Subcutaneous abdominal adipose tissue (tissue), 5 donors: ENCODE measurements around the gene FAM120A.

Experiments
- H3K27ac ChIP-seq: one replicate; pipeline ENCODE4 v1.7.0; 2013; ENCODE audit warnings: low read depth, mild to moderate bottlenecking, inconsistent platforms, low read length, moderate library complexity
- H3K27me3 ChIP-seq, 5 donors: one replicate each; pipeline ENCODE4 v1.7.0; 2013; ENCODE audit warnings: low read length in 5 of 5, inconsistent platforms in 1 of 5; ENCODE audit not compliant: control insufficient read depth in 5 of 5, insufficient read depth in 4 of 5
- H3K36me3 ChIP-seq, 5 donors: one replicate each; pipeline ENCODE4 v1.7.0; 2013; ENCODE audit warnings: low read length in 5 of 5; ENCODE audit not compliant: control insufficient read depth in 5 of 5, insufficient read depth in 5 of 5
- H3K4me1 ChIP-seq, 5 donors: one replicate each; pipeline ENCODE4 v1.7.0; 2013; ENCODE audit warnings: low read length in 5 of 5, mild to moderate bottlenecking in 3 of 5, moderate library complexity in 1 of 5; ENCODE audit not compliant: control insufficient read depth in 5 of 5, insufficient read depth in 5 of 5
- H3K4me3 ChIP-seq, 5 donors: one replicate each; pipeline ENCODE4 v1.7.0; 2013; ENCODE audit warnings: low read length in 5 of 5, low read depth in 1 of 5
- H3K9ac ChIP-seq, 5 donors: one replicate each; pipeline ENCODE4 v1.7.0; 2013; ENCODE audit warnings: low read length in 5 of 5, mild to moderate bottlenecking in 4 of 5, moderate library complexity in 3 of 5
- H3K9me3 ChIP-seq, 5 donors: one replicate each; pipeline ENCODE4 v1.7.0; 2013; ENCODE audit warnings: low read length in 5 of 5; ENCODE audit not compliant: control insufficient read depth in 5 of 5
- donor health status: healthy.
- donor health status: healthy.
- donor health status: healthy.
- donor health status: healthy.
- donor health status: healthy.

FAM120A gene

DNA sequence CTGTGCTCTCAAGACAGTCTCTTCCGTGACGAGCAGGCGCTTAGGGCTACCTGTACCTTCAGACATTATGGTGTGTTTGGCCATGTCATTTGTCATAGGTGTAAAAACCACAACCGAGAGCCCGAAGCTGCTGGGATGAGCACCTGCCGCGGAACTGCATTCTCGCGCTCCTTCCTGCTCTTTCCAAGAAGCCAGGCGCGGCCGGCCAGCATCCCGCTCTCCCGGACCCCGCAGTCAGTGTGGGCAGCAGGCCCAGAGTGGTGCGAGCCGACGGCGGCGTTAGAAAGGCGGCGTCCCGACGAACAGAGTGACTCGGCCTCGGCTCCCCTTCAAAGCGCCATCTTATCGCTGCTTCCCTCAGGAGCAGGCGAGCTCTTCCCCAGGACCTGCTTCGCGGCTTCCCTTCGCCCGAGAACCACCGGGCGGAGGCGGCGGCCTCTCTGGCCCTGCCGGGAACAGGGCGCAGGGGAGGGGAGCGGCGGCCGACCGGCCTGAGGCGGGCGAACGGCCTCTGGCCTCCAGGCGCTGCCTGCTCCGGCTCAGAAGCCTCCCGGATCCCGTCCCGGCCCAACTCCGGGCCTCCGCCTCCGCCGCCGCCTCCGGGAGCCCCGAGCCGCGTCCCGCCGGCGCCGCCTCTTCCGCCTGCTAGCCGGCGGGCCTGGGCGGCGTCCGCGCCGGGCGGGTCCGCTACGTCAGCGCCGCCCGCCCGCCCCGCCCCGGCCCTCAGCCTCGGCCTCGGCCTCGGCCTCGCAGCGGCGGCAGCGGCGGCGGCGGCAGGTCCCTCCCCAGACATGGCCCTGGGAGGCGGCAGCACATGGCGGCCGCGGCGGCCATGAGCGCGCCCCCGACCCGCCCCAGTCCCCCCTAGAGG lies at the start of gene FAM120A:
Gene FAM120A, plus strand, starts transcription at position 741 of the 871 bp plus-strand sequence. CDS start 231 bp downstream, outside the sequence.
- H3K36me3 ChIP-seq = peaks cover 17 to 21% (median 21%) of the 10 kb centered on the region in 5 donors
- H3K9me3 ChIP-seq = no peaks in the 10 kb centered on the region
- H3K27ac ChIP-seq = peak within 1 kb of the TSS; percentile 96
- no peaks in the 10 kb centered on the region for H3K27me3 ChIP-seq
- peak within 1 kb of the TSS; percentile 89 to 96 (median 95) for H3K4me3 ChIP-seq
- H3K9ac ChIP-seq = peak within 1 kb of the TSS; percentile 94 to 98 (median 95)
- H3K4me1 ChIP-seq = peaks cover 3 to 41% (median 38%) of the 10 kb centered on the region in 5 donors

DNA sequence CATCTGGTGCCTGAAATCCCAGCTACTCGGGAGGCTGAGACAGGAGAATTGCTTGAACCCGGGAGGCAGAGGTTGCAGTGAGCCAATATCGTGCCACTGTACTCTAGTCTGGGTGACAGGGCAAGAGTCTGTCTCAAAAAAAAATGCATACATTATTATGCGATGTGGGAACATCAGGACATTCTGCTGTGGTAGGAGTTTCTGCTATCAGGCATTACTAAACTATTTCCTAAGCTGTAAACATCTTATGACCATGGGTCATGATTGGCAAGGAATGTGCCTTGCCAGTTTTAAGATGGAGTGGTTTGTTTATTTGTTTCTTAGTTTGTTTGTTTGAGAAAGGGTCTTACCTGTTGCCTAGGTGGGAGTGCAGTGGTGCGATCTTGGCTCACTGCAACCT lies 45.1 kb upstream of the FAM120A start:
- Histone ChIP-seq H3K9ac (no peak overlapping the region), H3K27ac (no peak overlapping the region), H3K27me3 (peaks cover 0 to 4% (median 0%) of the 10 kb centered on the region in 5 donors), H3K36me3 (no peaks in the 10 kb centered on the region), H3K4me1 (no peaks in the 10 kb centered on the region), H3K4me3 (no peak overlapping the region), H3K9me3 (no peaks in the 10 kb centered on the region)

GRCh38 chr9:93413530-93413929 lies 38.0 kb upstream of the FAM120A start:
- Histone ChIP-seq H3K9ac (no peak overlapping the region), H3K27ac (no peak overlapping the region), H3K27me3 (no peaks in the 10 kb centered on the region), H3K4me3 (no peak overlapping the region), H3K36me3 (no peaks in the 10 kb centered on the region), H3K4me1 (no peaks in the 10 kb centered on the region), H3K9me3 (peaks cover 0 to 13% (median 6%) of the 10 kb centered on the region in 5 donors)

GRCh38 chr9:93415176-93415690 lies 36.3 kb upstream of the FAM120A start:
- Histone ChIP-seq H3K36me3 (no peaks in the 10 kb centered on the region), H3K4me1 (no peaks in the 10 kb centered on the region), H3K27ac (no peak overlapping the region), H3K9me3 (peaks cover 2 to 19% (median 13%) of the 10 kb centered on the region in 5 donors), H3K27me3 (no peaks in the 10 kb centered on the region), H3K9ac (no peak overlapping the region), H3K4me3 (no peak overlapping the region)

- Histone ChIP-seq H3K27me3 (no peaks in the 10 kb centered on the region), H3K9ac (no peak overlapping the region), H3K4me1 (peaks cover 0 to 3% (median 0%) of the 10 kb centered on the region in 5 donors), H3K36me3 (no peaks in the 10 kb centered on the region), H3K27ac (no peak overlapping the region), H3K9me3 (peaks cover 2 to 19% (median 13%) of the 10 kb centered on the region in 5 donors), H3K4me3 (no peak overlapping the region)
These were observed 34.8 kb upstream of the FAM120A start for GRCh38 chr9:93416530-93417235.

GRCh38 chr9:93417538-93417937 lies 33.9 kb upstream of the FAM120A start:
- Histone ChIP-seq H3K4me3 (no peak overlapping the region), H3K4me1 (peaks cover 0 to 3% (median 0%) of the 10 kb centered on the region in 5 donors), H3K27ac (no peak overlapping the region), H3K9me3 (peaks cover 2 to 19% (median 13%) of the 10 kb centered on the region in 5 donors), H3K9ac (no peak overlapping the region), H3K27me3 (no peaks in the 10 kb centered on the region), H3K36me3 (no peaks in the 10 kb centered on the region)

GRCh38 chr9:93419023-93419422 lies 32.5 kb upstream of the FAM120A start:
- Histone ChIP-seq H3K27ac (no peak overlapping the region), H3K4me1 (peaks cover 0 to 3% (median 0%) of the 10 kb centered on the region in 5 donors), H3K9me3 (peaks cover 2 to 19% (median 13%) of the 10 kb centered on the region in 5 donors), H3K9ac (no peak overlapping the region), H3K27me3 (no peaks in the 10 kb centered on the region), H3K4me3 (no peak overlapping the region), H3K36me3 (no peaks in the 10 kb centered on the region)

DNA sequence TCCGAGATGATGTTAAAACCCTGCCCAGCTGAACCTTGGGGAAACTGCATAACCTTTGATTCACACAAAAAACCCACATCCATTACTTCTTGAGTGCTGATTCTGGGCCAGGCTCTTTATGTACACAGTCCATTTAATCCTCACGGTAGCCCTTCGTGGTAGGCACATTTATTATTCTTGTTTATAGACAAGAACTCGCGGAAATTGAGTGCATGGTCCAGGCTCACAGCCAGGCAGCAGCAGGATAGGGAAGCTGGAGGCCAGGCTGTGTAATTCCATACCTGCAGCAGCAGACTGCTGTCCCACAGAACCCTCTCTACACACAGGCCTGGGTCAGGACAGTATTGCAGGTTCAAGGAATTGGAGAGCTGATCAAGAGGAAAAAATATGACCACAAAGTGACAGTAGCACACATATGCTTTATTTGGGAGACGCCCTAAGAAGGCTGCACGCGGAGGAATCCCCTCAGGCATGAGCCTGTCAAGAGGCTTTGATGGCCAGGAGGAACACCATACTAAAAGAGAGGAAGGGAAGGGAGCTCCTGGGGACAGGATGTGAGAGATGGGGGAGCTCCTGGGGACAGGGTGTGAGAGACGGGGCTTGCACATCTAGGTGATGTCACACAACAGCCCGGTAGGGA lies 28.4 kb upstream of the FAM120A start:
- H3K4me1 ChIP-seq = peaks cover 0 to 3% (median 0%) of the 10 kb centered on the region in 5 donors
- no peak overlapping the region for H3K9ac ChIP-seq
- no peaks in the 10 kb centered on the region for H3K27me3 ChIP-seq
- H3K27ac ChIP-seq = no peak overlapping the region
- H3K9me3 ChIP-seq = peaks cover 3 to 12% (median 9%) of the 10 kb centered on the region in 5 donors
- no peak overlapping the region for H3K4me3 ChIP-seq
- no peaks in the 10 kb centered on the region for H3K36me3 ChIP-seq

DNA sequence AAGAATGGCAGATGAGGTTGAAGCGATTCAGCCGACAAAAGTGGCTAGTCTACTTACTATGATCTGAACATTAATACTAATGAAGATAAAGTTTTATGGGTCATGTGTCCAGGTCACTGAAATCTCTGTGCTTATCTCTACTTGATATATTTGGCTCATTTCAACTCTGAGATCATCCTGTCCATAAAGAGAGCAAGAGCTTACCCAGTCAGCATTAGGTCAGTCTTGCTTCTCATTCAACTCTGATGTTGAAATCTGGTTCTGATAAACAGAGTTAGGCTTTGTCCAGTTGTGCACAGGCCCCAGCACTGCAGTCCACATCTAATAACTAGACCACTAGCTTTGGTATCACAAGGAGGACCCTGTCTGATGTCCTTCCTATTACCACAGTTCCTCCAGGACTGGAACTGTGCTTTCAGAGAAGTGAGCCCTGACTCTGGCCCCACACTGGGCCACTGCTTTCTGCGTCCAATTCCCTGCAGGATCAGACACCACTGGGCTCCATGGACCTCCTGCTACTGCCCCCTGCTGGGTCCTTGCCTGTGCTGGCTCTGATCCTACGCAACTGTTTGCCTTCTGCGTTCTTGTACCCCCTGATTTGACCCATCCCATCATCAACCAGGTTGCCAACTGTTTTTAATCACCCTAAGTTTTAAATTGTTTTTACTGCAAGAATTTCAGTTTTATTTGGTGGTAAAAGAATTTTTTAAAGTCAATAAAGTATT lies 23.7 kb upstream of the FAM120A start:
- Histone ChIP-seq H3K4me3 (no peak overlapping the region), H3K36me3 (no peaks in the 10 kb centered on the region), H3K9me3 (peaks cover 0 to 4% (median 2%) of the 10 kb centered on the region in 5 donors), H3K4me1 (peaks cover 0 to 6% (median 0%) of the 10 kb centered on the region in 5 donors), H3K9ac (no peak overlapping the region), H3K27ac (no peak overlapping the region), H3K27me3 (no peaks in the 10 kb centered on the region)
